Large intestine (tissue), 3 donors: ENCODE measurements around the gene ZCCHC3. TPM values are rescaled to one million over a fixed set of nuclear protein-coding genes. Genes with fewer than 3 reads are reported as not detected.

Experiments used
- DNase-seq, 2 donors: peaks; one replicate each; pipeline versions ENCODE4 v3.0.0 to v3.0.0-alpha.2; 2013
- H3K27ac ChIP-seq: one replicate; pipeline ENCODE4 v1.5.1; 2013; ENCODE audit warnings: low read length
- H3K27me3 ChIP-seq: 2 replicates; pipeline ENCODE4 v1.6.1; 2013; ENCODE audit warnings: low read length; ENCODE audit not compliant: control insufficient read depth, insufficient read depth
- H3K36me3 ChIP-seq: 2 replicates; pipeline ENCODE4 v1.6.1; 2013; ENCODE audit warnings: low read length; ENCODE audit not compliant: control insufficient read depth, insufficient read depth
- H3K4me1 ChIP-seq: one replicate; pipeline ENCODE4 v1.6.1; 2013; ENCODE audit warnings: low read length; ENCODE audit not compliant: control insufficient read depth, insufficient read depth
- H3K4me3 ChIP-seq: one replicate; pipeline ENCODE4 v1.5.1; 2013; ENCODE audit warnings: low read length
- H3K9me3 ChIP-seq: one replicate; pipeline ENCODE4 v1.6.1; 2013; ENCODE audit warnings: mild to moderate bottlenecking, low read depth, low read length, moderate library complexity; ENCODE audit not compliant: control insufficient read depth
- WGBS: methylation state at CpG from one replicate; pipeline ENCODE4 v1.1.5; 2013; ENCODE audit warnings: low lambda C conversion rate; ENCODE audit not compliant: insufficient coverage; 5-methylcytosine and 5-hydroxymethylcytosine counted together
- polyA plus RNA-seq: library from polyadenylated mRNA; unstranded; fragments of 120-200 nt; gene quantifications from one replicate; pipeline ENCODE4 v1.2.1, GENCODE V29; 2013

ZCCHC3 gene
- polyA plus RNA-seq, 1 donor = 28.1 TPM

DNA sequence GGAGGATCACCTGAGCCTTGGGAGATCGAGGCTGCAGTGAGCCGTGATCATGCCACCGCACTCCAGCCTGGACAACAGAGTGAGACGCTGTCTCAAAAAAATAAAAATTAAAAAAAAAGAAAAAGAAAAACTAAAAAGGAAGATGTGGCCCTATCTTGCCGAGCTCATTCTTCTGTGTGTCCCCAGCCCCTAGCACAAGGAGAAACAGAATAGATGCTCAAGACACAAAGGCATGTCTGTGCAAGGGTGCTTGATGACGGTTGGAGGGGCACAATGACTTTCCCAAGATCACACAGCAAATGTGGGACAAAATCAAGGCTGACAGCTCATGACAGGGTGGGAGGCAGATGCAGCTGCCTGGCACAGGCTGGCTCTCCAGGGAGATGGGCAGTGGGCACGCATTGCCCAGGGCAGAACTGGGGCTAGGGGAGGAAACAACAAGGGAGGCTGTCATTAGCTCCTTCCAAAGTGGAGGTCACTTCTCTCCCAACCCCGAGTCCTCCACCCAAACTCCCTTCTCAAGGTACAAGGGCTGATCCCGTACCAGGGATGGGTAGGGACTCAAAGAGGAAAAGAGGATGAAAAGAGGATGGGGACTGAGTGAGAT, 48.8 kb downstream of the ZCCHC3 start:
- Histone ChIP-seq H3K36me3 (peaks cover 6% of the 10 kb centered on the region), H3K27me3 (no peaks in the 10 kb centered on the region), H3K4me1 (peaks cover 5% of the 10 kb centered on the region), H3K9me3 (peaks cover 7% of the 10 kb centered on the region), H3K27ac (peak overlapping the region; percentile 48), H3K4me3 (peak overlapping the region; percentile 74)
- WGBS = 75% methylated on average over 4 of the region's 9 CpGs
- DNase-seq = no peak

DNA sequence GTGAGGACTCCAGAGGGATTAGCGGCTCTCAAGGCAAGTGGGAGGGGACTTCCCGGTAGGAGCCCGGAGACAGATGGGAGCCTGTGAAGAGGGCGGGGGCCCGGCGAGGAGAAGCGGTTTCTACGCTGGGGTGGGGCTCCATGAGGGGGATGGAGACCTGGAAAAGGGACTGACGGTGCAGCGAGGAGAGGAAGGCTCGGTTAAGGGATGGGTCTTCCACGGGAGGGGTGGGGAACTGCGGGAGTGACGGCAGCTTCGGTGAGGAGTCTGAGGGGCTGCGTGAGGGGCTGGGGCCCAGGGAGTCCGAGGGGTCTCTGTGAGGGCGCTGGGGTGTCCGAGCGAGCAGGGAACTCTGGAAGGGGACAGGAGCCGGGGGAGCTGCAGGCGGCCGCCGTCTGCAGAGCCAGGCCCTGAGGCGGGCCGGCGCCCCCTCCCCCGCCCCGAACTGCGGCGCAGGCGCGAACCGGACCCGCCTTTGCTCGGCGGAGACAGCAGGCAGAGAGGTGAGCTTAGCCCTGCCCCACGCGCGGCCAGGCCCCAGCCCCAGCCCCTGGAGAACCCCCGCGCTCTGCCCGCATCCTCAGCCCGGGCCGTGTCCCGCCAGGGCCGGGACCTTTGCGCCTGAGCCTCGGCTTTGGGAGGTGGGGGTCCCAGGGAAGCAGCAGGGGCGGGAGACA, 49.4 kb downstream of the ZCCHC3 start, which contains the start of gene NRSN2:
TSS of gene NRSN2 (plus strand) at position 472 of the 677 bp plus-strand sequence. CDS start 2,533 bp downstream, outside the sequence.
- H3K27ac ChIP-seq = peak within 1 kb of the TSS; percentile 78
- peak within 1 kb of the TSS; percentile 74 for H3K4me3 ChIP-seq
- H3K4me1 ChIP-seq = peaks cover 5% of the 10 kb centered on the region
- DNase-seq = peak in 1 of 2 donors; percentile 67
- peaks cover 6% of the 10 kb centered on the region for H3K9me3 ChIP-seq
- peaks cover 4% of the 10 kb centered on the region for H3K36me3 ChIP-seq
- 0% methylated on average over 2 of the region's 50 CpGs for WGBS
- H3K27me3 ChIP-seq = no peaks in the 10 kb centered on the region

DNA sequence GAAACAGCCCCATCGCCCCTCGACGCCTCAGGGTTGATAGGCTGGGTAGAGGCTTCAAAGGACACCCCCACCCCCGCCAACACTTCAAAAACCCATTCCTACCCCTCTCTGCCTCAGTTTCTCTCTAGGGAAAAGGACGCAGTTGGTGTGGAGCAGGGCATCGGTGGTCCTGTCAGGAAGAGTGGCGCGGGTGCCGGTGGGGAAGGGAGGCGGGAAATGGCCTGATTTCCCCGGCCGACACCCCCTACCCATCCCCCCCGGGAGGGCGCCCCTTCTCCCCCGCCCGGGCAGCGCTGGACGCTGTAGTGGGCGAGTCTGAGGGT, 49.9 kb downstream of the ZCCHC3 start:
- Histone ChIP-seq H3K27ac (peak overlapping the region; percentile 78), H3K4me3 (peak overlapping the region; percentile 74), H3K9me3 (peaks cover under 1% of the 10 kb centered on the region), H3K36me3 (no peaks in the 10 kb centered on the region), H3K4me1 (peaks cover 5% of the 10 kb centered on the region), H3K27me3 (no peaks in the 10 kb centered on the region)
- no CpG with 5 or more reads among the region's 19 CpGs for WGBS
- no peak for DNase-seq

DNA sequence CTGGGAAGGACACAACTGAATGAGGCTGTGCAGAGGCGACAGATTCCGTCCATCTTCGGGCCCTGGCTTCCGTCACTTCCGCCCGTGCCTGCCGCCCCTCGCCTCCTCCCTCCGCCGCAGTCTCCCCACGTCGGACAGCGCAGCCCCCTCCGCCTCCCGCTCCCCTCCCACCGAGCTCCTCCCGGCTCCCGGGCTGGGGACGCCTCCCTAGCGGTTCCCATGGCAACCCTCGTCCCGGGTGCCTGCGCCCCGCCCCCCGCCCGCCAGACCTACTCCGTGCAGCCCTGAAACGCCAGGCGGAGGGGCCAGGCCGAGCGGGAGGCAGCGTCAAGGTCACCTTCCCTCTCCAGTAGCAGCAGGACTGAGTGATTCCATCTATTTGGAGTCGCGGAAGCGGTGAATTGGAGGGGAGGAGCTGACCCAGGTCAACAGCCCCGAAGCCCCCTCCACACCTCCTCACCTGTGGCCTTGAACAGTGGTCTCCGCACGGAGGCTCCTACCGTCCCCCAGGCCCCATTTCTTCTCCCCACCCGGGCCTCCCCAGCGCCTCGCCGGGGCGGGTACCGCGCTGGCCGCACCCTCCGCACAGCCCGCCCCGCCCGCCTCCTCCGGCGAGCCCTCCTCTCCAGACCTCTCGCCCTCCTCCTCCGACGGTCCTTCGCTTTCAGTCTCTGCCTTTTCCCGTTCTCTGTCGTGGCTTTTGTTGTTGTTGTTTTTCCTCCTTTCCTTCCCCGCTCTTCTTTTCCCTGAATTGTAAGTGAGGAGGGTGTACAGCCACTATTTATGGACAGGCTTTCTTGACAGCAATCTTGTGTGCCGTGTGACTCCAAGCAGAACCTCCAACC, 50.5 kb downstream of the ZCCHC3 start:
- H3K9me3 ChIP-seq = no peaks in the 10 kb centered on the region
- DNase-seq = peak; percentile 91 to 93
- peaks cover 4% of the 10 kb centered on the region for H3K36me3 ChIP-seq
- WGBS = 0% methylated on average over 1 of the region's 61 CpGs
- H3K27me3 ChIP-seq = no peaks in the 10 kb centered on the region
- peak overlapping the region; percentile 74 for H3K4me3 ChIP-seq
- peak overlapping the region; percentile 78 for H3K27ac ChIP-seq
- H3K4me1 ChIP-seq = peaks cover 5% of the 10 kb centered on the region

DNA sequence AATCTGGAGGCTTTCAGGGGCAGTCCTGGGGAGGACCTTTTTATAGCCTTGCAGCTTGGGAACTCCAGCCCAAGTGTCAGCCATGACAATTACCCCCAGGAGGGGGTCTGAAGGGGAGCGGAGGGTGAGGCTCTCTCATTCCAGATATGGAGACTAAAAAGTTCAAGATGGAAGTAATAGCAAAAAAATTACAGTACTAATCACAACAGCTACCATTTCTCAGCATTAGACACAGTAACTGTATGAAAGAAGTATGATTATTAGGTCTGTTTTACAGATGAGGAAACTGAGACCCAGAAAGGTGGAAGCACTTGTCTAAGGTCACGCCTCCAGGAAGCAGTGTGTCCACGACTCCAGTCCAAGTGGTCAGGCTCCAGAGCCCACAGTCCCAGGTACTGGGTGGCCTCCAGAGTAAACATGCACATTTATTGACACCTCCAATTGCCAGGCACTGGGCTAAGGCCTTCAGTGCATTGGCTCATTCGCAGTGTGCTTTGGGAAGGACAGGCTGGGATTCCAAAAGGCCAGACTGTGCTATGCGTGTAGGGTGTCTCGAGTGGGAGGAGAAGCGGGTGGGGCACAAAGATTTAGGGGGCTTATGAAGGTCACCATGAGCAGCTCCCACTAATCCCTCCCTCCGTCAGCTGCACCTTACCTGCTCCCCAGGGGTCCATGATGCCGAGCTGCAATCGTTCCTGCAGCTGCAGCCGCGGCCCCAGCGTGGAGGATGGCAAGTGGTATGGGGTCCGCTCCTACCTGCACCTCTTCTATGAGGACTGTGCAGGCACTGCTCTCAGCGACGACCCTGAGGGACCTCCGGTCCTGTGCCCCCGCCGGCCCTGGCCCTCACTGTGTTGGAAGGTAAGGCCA, 51.8 kb downstream of the ZCCHC3 start:
- Histone ChIP-seq H3K27ac (no peak overlapping the region), H3K27me3 (no peaks in the 10 kb centered on the region), H3K9me3 (no peaks in the 10 kb centered on the region), H3K4me1 (peaks cover 5% of the 10 kb centered on the region), H3K36me3 (peaks cover 8% of the 10 kb centered on the region), H3K4me3 (no peak overlapping the region)
- 100% methylated on average over 1 of the region's 19 CpGs for WGBS
- no peak for DNase-seq

Other genes with a start within 250 kb of the ZCCHC3 start
- gene DEFB125, start 209.9 kb upstream of the ZCCHC3 start, polyA plus RNA-seq = not detected
- not detected for gene DEFB126, start 155.0 kb upstream of the ZCCHC3 start, polyA plus RNA-seq
- not detected for gene DEFB127, start 140.1 kb upstream of the ZCCHC3 start, polyA plus RNA-seq
- not detected for gene DEFB128, start 107.9 kb upstream of the ZCCHC3 start, polyA plus RNA-seq
- not detected for gene DEFB129, start 70.3 kb upstream of the ZCCHC3 start, polyA plus RNA-seq
- gene DEFB132, start 39.8 kb upstream of the ZCCHC3 start, polyA plus RNA-seq = not detected
- 12.0 TPM for gene C20orf96, start 6.8 kb upstream of the ZCCHC3 start, polyA plus RNA-seq
- gene SOX12, start 28.0 kb downstream of the ZCCHC3 start, polyA plus RNA-seq = 12.7 TPM
- gene NRSN2, start 49.5 kb downstream of the ZCCHC3 start, polyA plus RNA-seq = 21.3 TPM
- 2.5 TPM for gene TRIB3, start 83.2 kb downstream of the ZCCHC3 start, polyA plus RNA-seq
- 86.9 TPM for gene RBCK1, start 110.7 kb downstream of the ZCCHC3 start, polyA plus RNA-seq
- gene TBC1D20, start 165.0 kb downstream of the ZCCHC3 start, polyA plus RNA-seq = 30.4 TPM
- gene CSNK2A1, start 246.2 kb downstream of the ZCCHC3 start, polyA plus RNA-seq = 120 TPM